ENCODE data around the gene CPXM2.

CPXM2 gene

GRCh38 chr10:123726381-123726780 is 165.2 kb downstream of the CPXM2 start:
- Mint-ChIP-seq H3K27me3 (no peaks in the 10 kb centered on the region), H3K4me1 (ENCODE audit: low read depth) (no peaks in the 10 kb centered on the region), H3K36me3 (no peaks in the 10 kb centered on the region), H3K27ac (no peak overlapping the region), H3K9me3 (ENCODE audit: low read depth) (no peaks in the 10 kb centered on the region), H3K4me3 (no peak overlapping the region)

GRCh38 chr10:123724747-123725146 is 166.9 kb downstream of the CPXM2 start:
- no peaks in the 10 kb centered on the region for H3K4me1 Mint-ChIP-seq (ENCODE audit: low read depth)
- no peaks in the 10 kb centered on the region for H3K9me3 Mint-ChIP-seq (ENCODE audit: low read depth)
- H3K4me3 Mint-ChIP-seq: no peak overlapping the region
- H3K27ac Mint-ChIP-seq: no peak overlapping the region
- peaks cover 2% of the 10 kb centered on the region for H3K27me3 Mint-ChIP-seq
- H3K36me3 Mint-ChIP-seq: no peaks in the 10 kb centered on the region

- H3K4me3 Mint-ChIP-seq: no peak overlapping the region
- no peak overlapping the region for H3K27ac Mint-ChIP-seq
- H3K27me3 Mint-ChIP-seq: peaks cover 2% of the 10 kb centered on the region
- H3K4me1 Mint-ChIP-seq (ENCODE audit: low read depth): no peaks in the 10 kb centered on the region
- no peaks in the 10 kb centered on the region for H3K36me3 Mint-ChIP-seq
- no peaks in the 10 kb centered on the region for H3K9me3 Mint-ChIP-seq (ENCODE audit: low read depth)
Observed at GRCh38 chr10:123722351-123722750, 169.3 kb downstream of the CPXM2 start.

GRCh38 chr10:123721441-123722049 is 170.1 kb downstream of the CPXM2 start:
- no peaks in the 10 kb centered on the region for H3K9me3 Mint-ChIP-seq (ENCODE audit: low read depth)
- no peak overlapping the region for H3K27ac Mint-ChIP-seq
- H3K36me3 Mint-ChIP-seq: no peaks in the 10 kb centered on the region
- no peak overlapping the region for H3K4me3 Mint-ChIP-seq
- no peaks in the 10 kb centered on the region for H3K4me1 Mint-ChIP-seq (ENCODE audit: low read depth)
- peaks cover 2% of the 10 kb centered on the region for H3K27me3 Mint-ChIP-seq

- Mint-ChIP-seq H3K27me3 (peaks cover 2% of the 10 kb centered on the region), H3K4me3 (no peak overlapping the region), H3K36me3 (no peaks in the 10 kb centered on the region), H3K27ac (no peak overlapping the region), H3K9me3 (ENCODE audit: low read depth) (no peaks in the 10 kb centered on the region), H3K4me1 (ENCODE audit: low read depth) (no peaks in the 10 kb centered on the region)
Observed at GRCh38 chr10:123720536-123720935, 171.1 kb downstream of the CPXM2 start.

- no peaks in the 10 kb centered on the region for H3K36me3 Mint-ChIP-seq
- no peaks in the 10 kb centered on the region for H3K4me1 Mint-ChIP-seq (ENCODE audit: low read depth)
- H3K27ac Mint-ChIP-seq: no peak overlapping the region
- H3K9me3 Mint-ChIP-seq (ENCODE audit: low read depth): no peaks in the 10 kb centered on the region
- H3K4me3 Mint-ChIP-seq: no peak overlapping the region
- H3K27me3 Mint-ChIP-seq: peaks cover 2% of the 10 kb centered on the region
Observed at GRCh38 chr10:123718544-123719060, 173.0 kb downstream of the CPXM2 start.

GRCh38 chr10:123717336-123717735 is 174.3 kb downstream of the CPXM2 start:
- H3K36me3 Mint-ChIP-seq: no peaks in the 10 kb centered on the region
- no peak overlapping the region for H3K4me3 Mint-ChIP-seq
- peaks cover 4% of the 10 kb centered on the region for H3K27me3 Mint-ChIP-seq
- H3K4me1 Mint-ChIP-seq (ENCODE audit: low read depth): no peaks in the 10 kb centered on the region
- no peak overlapping the region for H3K27ac Mint-ChIP-seq
- H3K9me3 Mint-ChIP-seq (ENCODE audit: low read depth): no peaks in the 10 kb centered on the region

- no peak overlapping the region for H3K4me3 Mint-ChIP-seq
- no peaks in the 10 kb centered on the region for H3K4me1 Mint-ChIP-seq (ENCODE audit: low read depth)
- no peaks in the 10 kb centered on the region for H3K36me3 Mint-ChIP-seq
- H3K27me3 Mint-ChIP-seq: peaks cover 2% of the 10 kb centered on the region
- H3K9me3 Mint-ChIP-seq (ENCODE audit: low read depth): no peaks in the 10 kb centered on the region
- H3K27ac Mint-ChIP-seq: no peak overlapping the region
Observed at GRCh38 chr10:123715546-123715945, 176.1 kb downstream of the CPXM2 start.

- no peaks in the 10 kb centered on the region for H3K4me1 Mint-ChIP-seq (ENCODE audit: low read depth)
- H3K4me3 Mint-ChIP-seq: no peak overlapping the region
- H3K36me3 Mint-ChIP-seq: no peaks in the 10 kb centered on the region
- no peaks in the 10 kb centered on the region for H3K9me3 Mint-ChIP-seq (ENCODE audit: low read depth)
- peaks cover 4% of the 10 kb centered on the region for H3K27me3 Mint-ChIP-seq
- no peak overlapping the region for H3K27ac Mint-ChIP-seq
Observed at GRCh38 chr10:123706236-123706635, 185.4 kb downstream of the CPXM2 start.

- H3K36me3 Mint-ChIP-seq: no peaks in the 10 kb centered on the region
- H3K4me1 Mint-ChIP-seq (ENCODE audit: low read depth): no peaks in the 10 kb centered on the region
Observed at GRCh38 chr10:123704812-123705211, 186.8 kb downstream of the CPXM2 start.

GRCh38 chr10:123704076-123704475 is 187.5 kb downstream of the CPXM2 start:
- H3K9me3 Mint-ChIP-seq (ENCODE audit: low read depth): no peaks in the 10 kb centered on the region
- H3K36me3 Mint-ChIP-seq: no peaks in the 10 kb centered on the region
- no peaks in the 10 kb centered on the region for H3K4me1 Mint-ChIP-seq (ENCODE audit: low read depth)
- no peak overlapping the region for H3K4me3 Mint-ChIP-seq
- no peak overlapping the region for H3K27ac Mint-ChIP-seq
- peaks cover 4% of the 10 kb centered on the region for H3K27me3 Mint-ChIP-seq

More at GRCh38 chr10:123704812-123705211, 186.8 kb downstream of the CPXM2 start:
- Mint-ChIP-seq H3K27me3 (peaks cover 4% of the 10 kb centered on the region), H3K9me3 (ENCODE audit: low read depth) (no peaks in the 10 kb centered on the region), H3K4me3 (no peak overlapping the region), H3K27ac (no peak overlapping the region)

GRCh38 chr10:123703195-123703790 is 188.3 kb downstream of the CPXM2 start:
- no peaks in the 10 kb centered on the region for H3K9me3 Mint-ChIP-seq (ENCODE audit: low read depth)
- no peak overlapping the region for H3K27ac Mint-ChIP-seq
- H3K4me1 Mint-ChIP-seq (ENCODE audit: low read depth): no peaks in the 10 kb centered on the region
- H3K36me3 Mint-ChIP-seq: no peaks in the 10 kb centered on the region
- H3K27me3 Mint-ChIP-seq: peaks cover 1% of the 10 kb centered on the region
- no peak overlapping the region for H3K4me3 Mint-ChIP-seq
